HUDEP-2 (cell line): Measurements from ENCODE around the gene EFNA1.

Source experiments
- DNase-seq, 76 experiments: peaks; one replicate each; lab custom pipeline; 2025; ENCODE audit not compliant: unreplicated experiment in 76 of 76; lab: John Stamatoyannopoulos, UW

The EFNA1 gene

GRCh38 chr1:155121249-155121648 is 6.4 kb upstream of the EFNA1 start:
- no peak for DNase-seq

DNA sequence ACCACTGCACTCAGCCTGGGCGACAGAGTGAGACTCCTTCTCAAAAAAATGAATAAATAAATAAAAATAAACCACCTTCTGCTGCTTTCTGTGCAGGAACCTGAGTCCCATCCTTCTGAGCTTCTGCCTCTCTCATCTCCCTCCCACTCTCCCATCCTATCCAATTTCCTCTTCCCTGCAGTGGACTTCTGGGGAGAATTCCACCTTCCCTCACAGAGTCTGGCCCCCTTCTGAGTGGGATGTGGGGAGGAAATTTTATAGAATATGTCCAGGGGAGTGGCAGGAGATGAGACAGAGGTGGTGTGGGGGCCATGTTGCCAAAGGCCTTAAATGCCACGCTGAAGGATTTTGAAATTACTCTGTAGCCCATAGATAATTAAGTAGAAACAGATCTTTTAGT is 5.4 kb upstream of the EFNA1 start:
- no peak for DNase-seq

DNA sequence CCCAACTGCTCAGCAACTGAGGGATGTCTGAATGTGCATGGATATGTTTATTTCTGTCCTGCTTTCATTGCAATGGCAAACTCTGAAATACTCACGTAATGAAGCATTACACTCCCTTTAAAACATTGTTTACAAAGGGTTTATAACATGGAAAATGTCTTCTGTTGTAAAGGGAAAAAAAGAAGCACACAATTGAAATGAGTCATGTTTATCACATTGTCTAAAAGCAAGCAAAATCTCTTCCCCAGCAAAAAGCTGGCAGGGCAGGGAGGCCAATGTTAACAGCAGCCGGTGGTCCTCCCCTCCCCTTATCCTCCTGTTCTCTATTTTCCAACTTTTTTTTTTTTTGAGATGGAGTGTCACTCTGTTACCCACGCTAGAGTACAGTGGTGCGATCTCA is 3.9 kb upstream of the EFNA1 start:
- DNase-seq = no peak

DNA sequence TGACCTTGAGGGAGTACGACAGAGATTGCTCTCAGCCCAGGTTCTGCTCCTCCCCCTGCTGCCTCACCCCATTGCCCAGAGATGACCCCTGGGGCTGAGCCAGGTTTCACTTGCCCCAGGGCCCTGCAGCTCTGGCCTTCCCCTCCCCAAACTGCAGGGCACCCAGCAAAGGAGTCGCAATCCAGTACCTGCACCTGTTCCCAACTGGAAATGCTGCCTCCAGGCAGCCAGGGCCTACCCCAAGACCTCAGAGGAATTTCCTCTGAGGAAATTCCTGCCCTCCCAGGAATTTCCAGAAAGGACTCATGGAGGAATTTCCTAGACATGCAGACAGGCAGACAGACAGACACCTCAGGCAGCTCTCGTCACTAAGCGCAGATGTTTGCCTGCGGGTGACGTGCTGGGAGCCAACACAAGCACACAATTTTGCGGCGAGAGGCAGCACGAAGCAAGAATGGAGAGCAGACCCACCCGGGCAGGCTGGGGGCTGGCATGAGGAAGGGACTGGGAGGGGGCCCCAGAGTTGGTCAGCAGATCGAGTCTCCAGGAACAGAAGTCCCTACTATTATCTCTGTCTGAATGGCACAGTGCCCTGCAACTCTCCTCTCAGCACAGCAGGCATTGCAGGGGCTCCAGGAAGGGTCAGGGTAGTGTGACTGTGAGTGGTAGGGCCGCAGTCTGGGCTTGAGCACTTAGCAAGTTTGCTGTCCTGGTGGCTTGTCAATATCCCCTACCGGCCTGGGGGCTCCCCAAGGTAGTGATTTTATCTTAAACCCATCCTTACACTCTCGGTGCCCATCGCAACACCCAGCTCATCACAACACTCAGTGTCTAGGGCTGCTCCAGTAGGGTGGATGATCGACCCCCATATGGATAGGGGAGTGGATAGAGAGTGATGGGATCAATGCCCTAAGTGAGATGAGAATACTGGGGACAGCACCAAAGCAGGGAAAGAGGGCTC is 2.9 kb upstream of the EFNA1 start:
- DNase-seq = no peak

DNA sequence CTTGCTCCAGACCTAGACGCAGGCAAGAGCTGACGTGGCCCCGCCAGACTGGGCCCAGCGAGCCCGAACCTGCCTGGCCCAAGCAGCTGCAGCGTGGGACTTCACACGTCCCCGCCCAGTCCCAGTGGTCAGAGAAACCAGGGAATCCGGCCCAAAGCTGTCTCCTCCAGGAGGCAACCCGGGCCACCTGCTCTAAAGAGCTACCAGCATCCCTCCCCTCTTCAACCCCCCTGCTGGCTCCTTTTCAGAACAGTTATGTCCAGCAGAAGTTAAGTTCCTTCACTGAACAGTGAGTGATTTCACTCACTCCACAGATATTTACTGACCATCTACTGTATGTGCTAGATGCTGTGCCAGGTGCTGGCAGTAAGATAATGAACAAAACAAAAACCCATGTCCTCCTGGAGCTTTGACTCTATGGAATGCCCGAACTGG is 2.1 kb upstream of the EFNA1 start:
- no peak for DNase-seq

DNA sequence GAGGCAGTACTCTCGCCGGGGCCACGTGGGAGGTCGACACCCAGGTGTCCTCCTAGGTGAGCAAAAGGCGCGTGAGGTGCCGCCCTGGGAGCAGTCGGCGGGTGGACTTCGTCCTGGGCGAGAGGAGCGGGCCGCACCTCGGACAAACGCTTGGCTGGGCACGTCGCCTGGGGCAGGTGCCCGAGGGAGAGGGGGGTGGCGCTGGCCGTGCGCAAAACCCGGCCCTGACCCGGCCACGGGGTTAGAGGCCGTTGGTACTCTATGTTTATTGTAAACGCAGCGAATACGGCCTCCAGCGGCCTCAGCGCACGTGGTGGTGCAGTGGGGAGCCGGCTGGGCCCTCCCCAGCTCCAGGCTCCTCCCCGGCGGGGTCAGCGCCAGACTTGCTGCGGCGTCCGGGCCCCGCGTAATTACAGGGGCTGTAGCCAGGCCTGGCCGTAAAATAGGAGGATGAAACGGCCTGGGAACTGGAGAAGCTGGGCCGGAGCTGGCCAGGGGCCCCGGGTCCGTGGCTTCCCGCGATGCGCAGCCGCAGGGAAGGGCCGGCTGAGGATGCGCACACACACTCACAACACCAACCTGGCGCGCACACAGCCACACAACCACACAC is 1.6 kb upstream of the EFNA1 start:
- DNase-seq = no peak

DNA sequence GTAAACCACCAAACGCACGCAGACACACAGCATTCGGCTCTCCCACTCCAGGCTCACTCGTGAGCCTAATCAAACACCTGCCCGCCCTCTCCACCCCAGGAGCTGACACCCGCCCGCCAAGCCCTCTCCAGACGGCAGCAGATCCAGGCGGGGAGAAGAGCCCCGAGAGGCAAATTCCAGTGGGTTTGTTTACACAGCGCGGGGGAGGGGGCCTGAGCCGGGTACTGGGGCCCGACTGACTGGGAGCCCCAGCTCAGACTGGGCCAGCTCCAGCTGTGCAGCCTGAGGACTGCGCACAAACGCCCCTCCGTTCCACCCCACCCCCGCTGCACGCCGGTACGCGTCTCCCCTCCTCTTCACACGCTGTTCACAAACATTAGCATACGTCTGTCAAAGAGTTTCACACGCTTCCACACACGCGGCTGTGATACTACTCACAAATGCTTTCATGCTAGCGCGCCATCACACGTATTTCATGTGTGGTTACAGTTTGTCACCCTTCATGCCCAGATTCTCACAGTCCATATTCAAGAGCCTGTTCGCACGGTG is 1.0 kb upstream of the EFNA1 start:
- DNase-seq = no peak

- DNase-seq = peak in 1 of 76 experiments; percentile 19
These were observed 485 bp downstream of the EFNA1 start for GRCh38 chr1:155127967-155128754.

DNA sequence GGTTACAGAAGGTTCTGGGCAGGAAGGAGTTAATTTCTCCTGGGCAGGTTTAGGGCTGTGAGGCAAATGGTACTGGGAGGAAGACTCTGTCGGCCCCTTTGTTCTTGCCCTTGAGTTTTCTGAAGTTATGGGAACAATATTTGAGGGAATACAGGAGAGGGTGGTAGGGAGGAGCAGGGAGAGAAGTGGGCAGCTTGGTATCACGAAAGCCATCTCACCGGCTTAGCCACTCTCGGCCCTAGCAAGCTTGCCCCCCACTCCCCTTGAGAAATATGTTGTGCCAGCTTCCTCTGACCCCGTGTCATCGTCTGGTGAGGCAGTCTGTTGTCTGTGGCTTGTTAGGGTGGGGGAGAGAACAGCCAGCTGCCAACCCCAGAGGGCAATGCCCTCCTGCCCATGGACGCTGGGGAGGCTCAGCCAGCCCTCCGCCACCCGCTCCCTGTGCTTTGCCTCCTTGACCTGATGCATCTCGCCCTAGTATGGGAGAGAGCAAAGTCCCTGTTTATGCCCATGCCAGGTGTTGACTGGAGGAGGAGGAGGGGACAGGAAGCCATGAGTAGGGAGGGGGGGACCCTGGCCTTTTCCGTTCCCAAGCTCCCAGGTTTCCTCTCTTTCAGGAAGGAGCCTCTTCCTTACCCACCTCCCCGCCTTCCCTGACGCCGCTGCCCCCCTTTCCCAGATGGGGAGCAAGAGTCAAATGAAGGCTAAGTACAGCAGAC is 1.2 kb downstream of the EFNA1 start:
- no peak for DNase-seq

- no peak for DNase-seq
These were observed 2.8 kb downstream of the EFNA1 start for GRCh38 chr1:155130272-155131006.

DNA sequence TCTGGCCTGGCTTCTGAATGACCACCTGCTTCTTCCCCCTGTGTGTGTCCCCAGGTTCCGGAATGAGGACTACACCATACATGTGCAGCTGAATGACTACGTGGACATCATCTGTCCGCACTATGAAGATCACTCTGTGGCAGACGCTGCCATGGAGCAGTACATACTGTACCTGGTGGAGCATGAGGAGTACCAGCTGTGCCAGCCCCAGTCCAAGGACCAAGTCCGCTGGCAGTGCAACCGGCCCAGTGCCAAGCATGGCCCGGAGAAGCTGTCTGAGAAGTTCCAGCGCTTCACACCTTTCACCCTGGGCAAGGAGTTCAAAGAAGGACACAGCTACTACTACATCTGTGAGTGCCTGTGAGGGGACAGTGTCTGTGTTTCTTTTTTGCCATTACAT is 3.6 kb downstream of the EFNA1 start:
- DNase-seq = no peak

DNA sequence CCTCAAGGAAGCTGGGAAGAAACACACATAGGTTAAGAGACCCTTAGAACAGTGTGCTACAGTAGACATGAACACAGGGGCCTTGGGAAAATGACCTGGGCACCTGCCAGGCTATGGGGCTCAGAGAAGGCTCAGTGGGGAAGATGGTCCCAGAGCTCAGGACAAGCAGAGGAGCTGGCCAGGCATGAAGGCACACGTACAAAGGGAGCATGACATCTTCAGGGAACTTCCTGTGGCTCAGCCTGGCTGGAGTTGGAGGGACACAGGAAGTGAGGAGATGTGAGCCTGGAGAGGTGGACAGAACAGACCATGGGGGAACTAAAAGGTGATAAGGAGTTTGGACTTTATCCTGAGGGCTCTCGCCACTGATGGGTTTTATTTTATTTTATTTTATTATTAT is 4.2 kb downstream of the EFNA1 start:
- DNase-seq = no peak

DNA sequence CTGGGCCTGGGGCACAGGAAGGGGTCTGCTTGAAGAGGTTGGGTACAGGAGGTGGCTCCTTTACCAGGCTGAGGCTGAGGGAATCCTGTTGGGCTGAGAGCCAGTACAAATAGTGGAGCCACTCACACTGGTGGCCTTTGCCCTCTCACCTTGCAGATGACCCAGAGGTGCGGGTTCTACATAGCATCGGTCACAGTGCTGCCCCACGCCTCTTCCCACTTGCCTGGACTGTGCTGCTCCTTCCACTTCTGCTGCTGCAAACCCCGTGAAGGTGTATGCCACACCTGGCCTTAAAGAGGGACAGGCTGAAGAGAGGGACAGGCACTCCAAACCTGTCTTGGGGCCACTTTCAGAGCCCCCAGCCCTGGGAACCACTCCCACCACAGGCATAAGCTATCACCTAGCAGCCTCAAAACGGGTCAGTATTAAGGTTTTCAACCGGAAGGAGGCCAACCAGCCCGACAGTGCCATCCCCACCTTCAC is 6.2 kb downstream of the EFNA1 start:
- DNase-seq = no peak

DNA sequence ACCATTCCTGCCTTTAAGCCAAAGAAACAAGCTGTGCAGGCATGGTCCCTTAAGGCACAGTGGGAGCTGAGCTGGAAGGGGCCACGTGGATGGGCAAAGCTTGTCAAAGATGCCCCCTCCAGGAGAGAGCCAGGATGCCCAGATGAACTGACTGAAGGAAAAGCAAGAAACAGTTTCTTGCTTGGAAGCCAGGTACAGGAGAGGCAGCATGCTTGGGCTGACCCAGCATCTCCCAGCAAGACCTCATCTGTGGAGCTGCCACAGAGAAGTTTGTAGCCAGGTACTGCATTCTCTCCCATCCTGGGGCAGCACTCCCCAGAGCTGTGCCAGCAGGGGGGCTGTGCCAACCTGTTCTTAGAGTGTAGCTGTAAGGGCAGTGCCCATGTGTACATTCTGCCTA is 6.6 kb downstream of the EFNA1 start:
- no peak for DNase-seq

GRCh38 chr1:155134880-155135414 is 7.3 kb downstream of the EFNA1 start:
- peak in 70 of 76 experiments; percentile 14 to 83 (median 64) for DNase-seq

GRCh38 chr1:155135415-155136028 is 7.8 kb downstream of the EFNA1 start, which contains the start of gene SLC50A1:
Gene SLC50A1, plus strand, starts transcription at chr1:155135852. Its CDS starts 60 bp downstream, at chr1:155135912.
- peak in 72 of 76 experiments; percentile 35 to 95 (median 86) for DNase-seq

GRCh38 chr1:155136748-155137147 is 9.1 kb downstream of the EFNA1 start:
- peak in 58 of 76 experiments; percentile 12 to 85 (median 44) for DNase-seq

DNA sequence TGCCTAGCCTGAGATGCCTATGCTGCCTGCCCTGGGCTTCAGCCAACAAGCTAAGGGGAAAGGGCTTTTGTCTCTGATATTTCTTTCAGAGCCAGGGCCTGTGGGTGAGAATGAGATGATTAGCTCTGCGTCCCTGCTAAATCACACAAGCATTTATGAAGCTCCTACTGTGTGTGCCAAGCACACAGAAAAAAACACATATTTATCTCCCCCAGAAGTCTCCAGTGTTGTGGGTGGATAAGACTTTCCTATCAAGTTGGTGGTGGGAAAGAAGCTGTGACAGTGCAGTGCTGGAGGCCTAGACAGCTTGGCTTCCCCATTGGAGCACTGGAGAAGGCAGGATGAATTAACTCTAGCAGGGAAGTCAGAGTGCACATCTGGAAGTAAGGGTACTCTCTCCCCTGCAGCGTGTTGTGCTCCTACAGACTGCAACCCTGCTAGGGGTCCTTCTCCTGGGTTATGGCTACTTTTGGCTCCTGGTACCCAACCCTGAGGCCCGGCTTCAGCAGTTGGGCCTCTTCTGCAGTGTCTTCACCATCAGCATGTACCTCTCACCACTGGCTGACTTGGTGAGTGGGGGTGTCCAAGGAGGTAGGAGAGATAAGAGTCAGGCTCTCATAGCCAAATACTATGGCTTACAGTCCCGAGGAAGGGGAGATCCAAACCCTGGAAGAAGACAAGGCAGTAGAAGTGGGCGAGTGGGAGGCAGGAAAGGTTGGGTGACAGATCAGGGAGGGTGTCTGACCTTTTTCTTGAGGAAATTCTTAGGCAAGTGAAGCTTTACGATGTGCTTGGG is 9.7 kb downstream of the EFNA1 start:
- DNase-seq = peak in 58 of 76 experiments; percentile 8 to 76 (median 36)
